HG02943 (cell line): Measurements from ENCODE around the gene RNF213.
"Not testable (repeated sequence)": the region's sequence is repeated elsewhere in the genome, so short reads cannot be mapped to it uniquely, and the experiment has no call there.

Experiments used
- ATAC-seq: cut with Tn5 transposase; IDR thresholded peaks from one replicate; pipeline ENCODE4 v1.9.1; 2021; ENCODE audit warnings: mild to moderate bottlenecking, low read depth, moderate library complexity; ENCODE audit not compliant: unreplicated experiment

Gene RNF213

GRCh38 chr17:80223838-80224497, 36.7 kb upstream of the RNF213 start:
- no peak for ATAC-seq

- no peak for ATAC-seq
Measured at GRCh38 chr17:80224683-80225082, 36.0 kb upstream of the RNF213 start.

GRCh38 chr17:80225230-80225629, 35.4 kb upstream of the RNF213 start:
- ATAC-seq: no peak

GRCh38 chr17:80227156-80227555, 33.5 kb upstream of the RNF213 start:
- no peak for ATAC-seq

GRCh38 chr17:80227666-80228065, 33.0 kb upstream of the RNF213 start:
- no peak for ATAC-seq

- ATAC-seq: no peak
Measured at GRCh38 chr17:80228477-80228876, 32.2 kb upstream of the RNF213 start.

GRCh38 chr17:80229011-80229410, 31.6 kb upstream of the RNF213 start:
- no peak for ATAC-seq

- ATAC-seq: no peak
Measured at GRCh38 chr17:80232438-80232837, 28.2 kb upstream of the RNF213 start.

- no peak for ATAC-seq
Measured at GRCh38 chr17:80233202-80233601, 27.4 kb upstream of the RNF213 start.

GRCh38 chr17:80236911-80237310, 23.7 kb upstream of the RNF213 start:
- no peak for ATAC-seq

GRCh38 chr17:80237386-80237785, 23.3 kb upstream of the RNF213 start:
- ATAC-seq: no peak

GRCh38 chr17:80242505-80242904, 18.1 kb upstream of the RNF213 start:
- ATAC-seq: no peak

GRCh38 chr17:80243526-80244433, 16.9 kb upstream of the RNF213 start:
- ATAC-seq: no peak

GRCh38 chr17:80244448-80244847, 16.2 kb upstream of the RNF213 start:
- not testable (repeated sequence) for ATAC-seq

GRCh38 chr17:80244871-80245509, 15.7 kb upstream of the RNF213 start:
- ATAC-seq: no peak

- ATAC-seq: no peak
Measured at GRCh38 chr17:80245566-80246265, 14.9 kb upstream of the RNF213 start.

GRCh38 chr17:80246266-80246681, 14.4 kb upstream of the RNF213 start:
- ATAC-seq: no peak

GRCh38 chr17:80246726-80247125, 13.9 kb upstream of the RNF213 start:
- ATAC-seq: no peak

- no peak for ATAC-seq
Measured at GRCh38 chr17:80247561-80247960, 13.1 kb upstream of the RNF213 start.

GRCh38 chr17:80248001-80248893, 12.4 kb upstream of the RNF213 start:
- ATAC-seq: no peak
